ENCODE measurements around the gene TBC1D22B.

The TBC1D22B gene

GRCh38 chr6:37239950-37240713, 17.4 kb upstream of the TBC1D22B start:
- DNase-seq (ENCODE audit: low spot score), result no peak

DNA sequence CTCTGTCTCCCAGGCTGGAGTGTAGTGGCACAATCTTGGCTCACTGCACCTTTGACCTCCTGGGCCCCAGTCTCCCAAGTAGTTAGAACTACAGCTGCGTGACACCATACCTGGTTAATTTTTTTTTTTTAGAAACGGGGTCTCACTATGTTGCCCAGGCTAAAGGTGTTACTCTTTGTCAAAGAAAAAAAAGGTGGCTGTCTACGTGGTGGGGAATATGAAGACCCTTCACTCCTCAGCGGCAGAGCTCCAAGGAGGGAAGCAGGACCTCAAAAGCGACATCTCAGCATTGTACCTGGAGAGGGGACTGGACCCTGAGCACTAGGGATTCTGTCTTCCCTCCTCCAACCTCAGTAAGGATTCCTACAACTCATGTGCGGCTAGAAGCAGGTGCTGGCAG, 16.4 kb upstream of the TBC1D22B start:
- DNase-seq (ENCODE audit: low spot score), result no peak

DNA sequence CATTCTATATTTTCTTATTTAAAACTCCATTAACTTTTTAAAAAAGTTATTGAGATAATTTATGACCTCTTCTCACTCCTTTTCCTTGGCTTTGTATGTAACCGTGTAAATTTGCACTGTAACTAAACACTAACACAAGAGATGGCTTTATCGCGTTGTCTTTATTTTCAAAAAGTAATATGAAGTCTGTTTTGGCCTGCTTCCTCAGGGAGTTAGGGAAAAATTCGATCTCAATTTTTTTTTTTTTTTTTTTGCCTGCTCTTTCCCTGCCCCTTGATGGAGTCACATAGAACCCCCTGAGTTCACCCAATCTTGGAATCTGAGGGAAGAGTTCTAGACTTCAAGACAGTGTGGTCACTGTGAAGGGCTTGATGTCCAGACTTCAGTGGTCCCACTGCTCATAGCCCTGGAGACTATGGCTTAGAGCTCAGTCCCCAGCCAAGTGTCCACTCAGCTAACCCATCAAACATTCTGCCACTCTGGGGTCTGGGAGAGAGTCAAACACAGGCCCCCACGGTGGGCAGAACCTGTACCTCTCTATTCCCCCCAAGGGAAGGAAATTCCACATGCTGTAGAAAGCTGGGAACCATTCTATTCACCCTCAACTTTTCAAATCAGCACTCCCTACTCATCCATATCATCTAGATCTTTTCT, 15.7 kb upstream of the TBC1D22B start:
- no peak for DNase-seq (ENCODE audit: low spot score)

DNA sequence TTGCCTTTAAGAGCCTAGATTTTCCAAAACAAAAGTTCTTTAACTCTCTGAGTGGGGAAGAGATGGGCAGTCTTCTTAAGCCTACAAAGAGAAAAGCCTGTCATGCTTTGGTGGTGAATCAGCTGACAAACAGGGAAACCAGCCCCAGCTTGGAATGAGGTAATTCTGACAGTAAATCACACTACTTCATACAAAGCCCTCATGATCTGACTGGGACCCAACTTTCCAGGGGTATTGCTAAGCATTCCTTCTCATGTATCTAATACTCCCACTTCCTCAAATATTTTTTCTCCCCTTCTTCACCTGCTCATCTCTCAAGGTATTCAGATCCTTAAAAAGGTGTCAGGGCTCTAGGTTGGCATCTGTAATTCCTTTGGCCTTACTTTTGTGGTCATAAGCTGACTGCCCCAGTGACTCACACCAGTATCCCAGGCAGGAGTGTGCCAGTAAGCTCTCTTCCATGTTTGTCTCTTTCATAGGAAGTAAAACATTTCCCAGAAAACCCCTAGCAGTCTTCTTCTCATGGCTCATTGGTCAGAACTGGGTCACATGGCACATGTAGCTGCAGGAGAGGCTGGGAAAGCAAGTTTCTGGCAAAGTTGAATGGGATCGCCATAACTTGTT, 15.0 kb upstream of the TBC1D22B start:
- DNase-seq (ENCODE audit: low spot score), result no peak

GRCh38 chr6:37243131-37243815, 14.3 kb upstream of the TBC1D22B start:
- DNase-seq (ENCODE audit: low spot score), result no peak

DNA sequence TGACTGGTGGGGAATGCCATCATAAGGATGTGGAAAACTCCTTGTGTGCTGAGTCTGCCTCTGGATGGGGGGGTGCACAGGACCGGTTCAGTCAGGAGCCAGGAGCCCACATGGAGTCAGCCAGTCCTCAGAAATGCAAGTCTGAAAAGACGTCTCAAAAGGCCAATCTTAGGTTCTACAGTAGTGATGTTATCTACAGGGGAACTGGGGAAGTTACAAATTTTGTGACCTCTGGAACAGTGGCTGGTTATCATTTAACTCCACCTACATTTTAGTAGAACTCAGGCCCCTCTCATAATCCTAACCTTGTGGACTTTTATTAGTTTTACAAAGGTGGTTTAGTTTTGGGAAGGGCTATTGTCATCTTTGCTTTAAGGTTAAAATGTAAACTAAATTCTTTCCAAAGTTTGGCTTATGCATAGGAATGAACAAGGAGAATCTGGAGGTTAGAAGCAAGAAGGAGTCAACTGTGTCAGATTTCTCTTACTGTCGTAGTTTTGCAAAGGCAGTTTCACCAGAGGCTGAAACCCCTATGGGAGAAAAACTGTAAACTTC, 13.7 kb upstream of the TBC1D22B start:
- no peak for DNase-seq (ENCODE audit: low spot score)

DNA sequence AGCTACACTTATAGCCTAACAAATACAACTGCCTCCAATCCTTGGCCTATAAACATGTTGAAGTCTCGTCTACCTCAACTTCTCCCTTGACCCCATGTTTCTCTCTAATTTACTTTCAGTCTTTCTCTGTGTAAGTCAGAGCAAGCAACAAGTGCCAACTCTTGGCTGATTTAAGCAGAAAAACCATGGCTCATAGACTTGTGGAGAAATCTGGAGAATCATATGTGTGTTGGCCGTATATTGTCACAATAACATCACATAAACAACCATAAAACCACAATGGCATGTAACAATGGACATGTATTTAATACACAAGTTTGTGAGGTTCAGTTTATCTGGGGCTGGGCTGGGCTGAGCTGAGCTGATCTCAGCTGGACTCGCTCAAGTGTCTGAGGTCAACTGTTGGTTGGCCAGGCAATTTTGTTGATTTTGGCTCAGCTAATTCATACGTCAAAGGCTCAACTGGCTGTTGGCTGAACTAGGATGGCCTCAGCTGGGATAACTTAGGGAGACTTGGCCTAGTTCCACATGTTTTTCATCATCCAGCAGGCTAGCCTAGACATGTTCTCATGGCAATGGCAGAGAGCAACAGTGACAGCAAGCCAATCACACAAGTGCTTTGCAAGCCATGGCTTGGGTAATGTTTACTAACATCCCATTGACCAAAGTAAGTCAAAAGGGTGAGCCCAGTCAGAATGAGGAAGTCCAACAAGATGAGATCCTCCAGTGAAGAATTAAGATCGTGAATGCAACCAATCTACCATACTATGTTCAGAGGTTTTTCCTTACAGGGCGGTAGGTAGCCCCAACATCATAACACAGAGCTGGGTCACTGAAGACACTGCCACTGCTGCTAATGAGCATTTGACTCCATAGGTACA, 12.9 kb upstream of the TBC1D22B start:
- no peak for DNase-seq (ENCODE audit: low spot score)

- no peak for DNase-seq (ENCODE audit: low spot score)
Observed at GRCh38 chr6:37251211-37251780, 6.3 kb upstream of the TBC1D22B start.

DNA sequence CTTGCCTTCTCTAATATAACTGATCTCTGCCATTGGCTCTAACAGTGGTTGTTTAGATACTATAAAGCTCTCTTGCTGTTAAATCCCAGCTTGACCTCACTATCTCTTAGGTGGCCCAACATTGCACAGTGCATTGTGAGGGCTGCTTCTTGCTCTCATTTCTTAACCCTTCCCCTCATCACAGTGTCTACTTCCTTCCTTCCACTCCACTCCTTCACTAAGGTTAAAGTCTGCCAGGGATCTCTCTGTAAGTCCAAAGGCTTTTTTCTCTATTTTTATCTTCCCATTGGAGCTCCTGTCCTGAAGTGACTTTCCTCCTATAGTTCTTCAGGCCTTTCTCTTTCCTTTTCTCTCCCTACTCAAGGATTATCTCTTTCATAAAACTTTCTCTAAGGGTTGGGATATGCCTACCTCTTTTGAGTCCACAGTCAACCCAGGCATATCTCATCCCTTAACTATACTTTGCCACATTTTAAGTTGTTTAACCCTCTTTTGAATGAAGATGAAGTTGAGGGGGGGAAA, 4.0 kb upstream of the TBC1D22B start:
- no peak for DNase-seq (ENCODE audit: low spot score)

- DNase-seq (ENCODE audit: low spot score), result no peak
Observed at GRCh38 chr6:37254881-37255280, 2.7 kb upstream of the TBC1D22B start.

DNA sequence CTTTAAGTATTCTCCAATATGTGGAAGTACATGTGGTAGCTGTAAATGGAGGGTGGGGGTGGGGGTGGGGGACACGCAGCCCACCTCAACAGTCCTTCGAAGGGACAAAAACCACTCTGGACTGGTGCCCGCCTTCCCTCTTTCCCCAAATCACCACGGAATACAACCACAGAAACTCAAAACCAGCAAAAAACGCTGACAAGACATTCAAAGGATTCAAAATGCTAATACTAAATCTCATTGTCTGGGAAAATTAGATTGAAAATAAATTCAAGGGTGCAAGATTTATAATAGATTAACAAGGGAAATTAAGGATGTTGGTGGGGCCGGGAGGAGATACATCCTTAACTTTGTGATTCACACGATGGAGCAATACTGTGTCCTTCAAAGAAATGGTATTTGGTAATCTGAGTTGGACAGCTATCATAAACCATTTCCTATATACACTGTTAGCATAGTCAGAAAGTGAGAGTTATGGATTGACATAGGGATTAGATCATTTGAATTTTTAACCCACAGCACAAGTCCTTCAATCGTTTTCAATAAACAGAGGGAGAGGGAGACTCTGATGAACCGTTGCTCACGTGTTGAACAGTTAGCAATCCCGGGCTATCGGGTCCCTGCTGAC, 766 bp upstream of the TBC1D22B start:
- no peak for DNase-seq (ENCODE audit: low spot score)

DNA sequence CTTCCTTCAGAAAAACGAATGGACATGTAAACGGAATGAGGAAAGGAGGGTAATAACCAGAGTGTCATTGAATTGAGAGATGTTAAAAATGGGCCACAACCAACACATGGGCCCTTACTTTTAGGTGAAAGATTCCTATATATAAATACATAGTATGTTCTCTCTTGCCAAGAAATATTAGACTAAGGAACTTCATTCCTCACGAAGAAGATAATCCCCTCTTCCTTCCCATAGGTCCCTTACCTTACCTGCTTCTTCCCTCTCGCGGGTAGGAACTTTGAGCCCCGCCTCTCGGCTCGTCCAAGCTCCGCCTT, 295 bp upstream of the TBC1D22B start:
- no peak for DNase-seq (ENCODE audit: low spot score)

- no peak for DNase-seq (ENCODE audit: low spot score)
Observed at GRCh38 chr6:37258405-37259105, 983 bp downstream of the TBC1D22B start.

DNA sequence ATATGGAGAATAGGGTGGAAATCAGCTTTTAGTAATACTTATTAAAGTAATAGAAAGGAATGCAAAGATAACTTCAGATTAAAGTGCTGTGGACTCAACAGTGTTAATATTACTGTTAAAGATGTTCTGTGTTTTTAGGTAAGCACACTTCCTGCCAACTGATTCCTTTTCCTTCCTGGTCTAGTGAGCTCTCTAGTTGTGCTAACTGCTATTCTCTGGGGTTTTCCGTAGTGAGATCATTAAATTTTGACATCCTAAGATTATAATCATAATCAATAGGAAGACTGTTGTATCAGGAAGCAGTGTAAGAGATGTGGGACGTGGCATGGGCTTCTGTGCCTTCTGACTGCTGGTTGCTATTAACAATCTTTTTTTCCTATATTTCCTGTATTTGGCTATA, 1.6 kb downstream of the TBC1D22B start:
- no peak for DNase-seq (ENCODE audit: low spot score)

- no peak for DNase-seq (ENCODE audit: low spot score)
Observed at GRCh38 chr6:37260040-37260439, 2.5 kb downstream of the TBC1D22B start.

- DNase-seq (ENCODE audit: low spot score), result no peak
Observed at GRCh38 chr6:37260444-37260843, 2.9 kb downstream of the TBC1D22B start.

DNA sequence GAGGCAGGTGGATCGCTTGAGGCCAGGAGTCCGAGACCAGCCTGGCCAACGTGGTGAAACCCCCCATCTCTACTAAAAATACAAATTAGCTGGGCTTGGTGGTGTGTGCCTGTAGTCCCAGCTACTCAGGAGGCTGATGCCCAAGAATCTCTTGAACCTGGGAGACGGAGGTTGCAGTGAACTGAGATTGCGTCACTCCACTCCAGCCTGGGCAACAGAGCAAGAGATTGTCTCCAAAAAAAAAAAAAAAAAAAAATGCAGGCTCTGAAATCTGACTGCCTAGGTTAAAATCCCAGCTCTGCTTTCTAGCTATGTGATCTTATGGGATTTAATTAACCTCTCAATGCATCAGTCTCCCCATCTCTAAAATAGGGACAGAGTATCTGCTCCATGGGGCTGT, 3.6 kb downstream of the TBC1D22B start:
- no peak for DNase-seq (ENCODE audit: low spot score)

DNA sequence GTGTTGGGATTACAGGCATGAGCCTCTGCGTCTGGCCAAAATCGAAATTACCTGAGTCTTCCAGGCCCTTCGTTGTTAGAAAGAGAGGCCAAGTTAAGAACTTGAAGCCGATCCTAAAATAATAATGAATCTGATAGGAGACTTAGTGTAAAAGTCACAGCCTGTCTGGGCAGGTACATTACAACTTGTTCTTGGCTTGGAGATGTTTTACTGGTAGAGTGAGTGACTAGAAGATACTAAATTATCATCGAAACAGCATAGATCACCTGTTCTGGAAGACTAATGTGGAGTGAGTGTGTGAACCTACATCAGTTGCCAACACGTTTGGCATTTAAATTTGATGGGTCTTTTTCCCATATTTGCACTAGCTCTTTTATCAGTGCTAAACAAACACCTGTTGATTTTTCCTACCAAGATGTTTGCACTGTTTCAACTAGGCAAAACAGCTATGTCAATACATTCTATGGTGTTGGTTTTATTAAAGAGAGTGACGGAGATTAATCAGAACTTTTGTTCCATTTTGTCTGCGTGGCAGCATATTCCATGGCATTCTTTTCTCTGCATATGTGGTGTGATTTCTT, 5.0 kb downstream of the TBC1D22B start:
- no peak for DNase-seq (ENCODE audit: low spot score)

- no peak for DNase-seq (ENCODE audit: low spot score)
Observed at GRCh38 chr6:37265001-37265400, 7.4 kb downstream of the TBC1D22B start.

- DNase-seq (ENCODE audit: low spot score), result no peak
Observed at GRCh38 chr6:37265860-37266259, 8.3 kb downstream of the TBC1D22B start.
